Vagina (tissue), 2 donors: ENCODE measurements around the gene ZSCAN21. TPM values are rescaled to one million over a fixed set of nuclear protein-coding genes. Genes with fewer than 3 reads are reported as not detected.

Source experiments
- DNase-seq, 2 donors: peaks; one replicate each; pipeline ENCODE4 v3.0.0-alpha.2; 2017; ENCODE audit errors: extremely low spot score in 2 of 2
- H3K27ac ChIP-seq: fragments of 200-600 bp; sonication (generic); one replicate; pipeline ENCODE4 v1.5.1; 2019
- H3K27me3 ChIP-seq: fragments of 200-600 bp; sonication (generic); one replicate; pipeline ENCODE4 v1.5.1; 2019
- H3K36me3 ChIP-seq, 2 donors: fragments of 200-600 bp; sonication (generic); one replicate each; pipeline ENCODE4 v1.5.1; 2017 to 2019
- H3K4me1 ChIP-seq: fragments of 200-600 bp; sonication (generic); one replicate; pipeline ENCODE4 v1.5.1; 2019
- H3K4me3 ChIP-seq, 2 donors: fragments of 200-600 bp; sonication (generic); 1 replicate in 1 of 2; 2 replicates in 1 of 2; pipeline ENCODE4 v1.5.1; 2016 to 2019
- H3K9me3 ChIP-seq: fragments of 200-600 bp; sonication (generic); one replicate; pipeline ENCODE4 v1.5.1; 2019
- POLR2A ChIP-seq, 2 donors: fragments of 450-650 bp; IDR thresholded peaks; one replicate each; pipeline ENCODE4 v1.6.1; 2017; ENCODE audit warnings: antibody characterized with exemption in 2 of 2, mild to moderate bottlenecking in 2 of 2, moderate library complexity in 2 of 2
- POLR2AphosphoS5 ChIP-seq, 2 donors: sonication (generic); formaldehyde crosslinking; IDR thresholded peaks; one replicate each; pipeline ENCODE4 v1.9.0; 2017; ENCODE audit warnings: antibody characterized with exemption in 2 of 2, mild to moderate bottlenecking in 2 of 2, low read depth in 1 of 2; ENCODE audit not compliant: insufficient read depth in 1 of 2
- intact Hi-C: fragments of 100-400 bp; cut with DNase I; formaldehyde crosslinking; loops from one replicate; pipeline ENCODE4 v1.15.1; 2023
- total RNA-seq: library from RNA; depleted of rRNA; stranded (reverse); fragments of >200 nt; gene quantifications from one replicate; pipeline ENCODE4 v1.2.3, GENCODE V29; 2016
- TF ChIP-seq, protein P1 (sequence below), 3 experiments: fragments of 450-650 bp in 2 of 3; fragments of 200-600 bp in 1 of 3; sonication (generic) in 1 of 3; IDR thresholded peaks; one replicate each; pipeline ENCODE4 v1.5.1; 2017 to 2019; ENCODE audit warnings: antibody characterized with exemption in 3 of 3, mild to moderate bottlenecking in 2 of 3, moderate library complexity in 2 of 3

Gene ZSCAN21
- total RNA-seq, 1 donor from 2014 or later = 19.9 TPM

DNA sequence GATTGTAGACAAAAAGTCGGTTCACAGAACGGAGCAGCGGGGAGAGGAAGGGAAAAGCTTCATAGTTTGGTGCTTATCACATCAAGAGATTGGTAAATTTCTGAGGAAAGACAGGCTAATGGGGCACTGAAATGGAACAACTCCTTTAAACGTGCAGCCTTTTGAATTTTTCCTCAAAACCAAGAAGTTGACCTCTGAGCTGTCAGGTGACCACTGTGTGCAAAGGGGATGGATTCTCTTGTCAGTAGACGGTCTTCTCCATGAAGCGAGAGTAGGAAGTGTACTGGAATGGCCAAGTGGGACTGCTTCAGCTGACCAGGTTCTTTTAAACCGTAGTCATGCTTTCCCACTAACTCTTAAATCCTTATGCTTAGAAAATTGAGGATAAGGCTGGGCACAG, 11.2 kb upstream of the ZSCAN21 start:
- DNase-seq = no peak
- H3K9me3 ChIP-seq = no peaks in the 10 kb centered on the region
- no peak for TF ChIP-seq POLR2AphosphoS5 (IDR thresholded peaks at IDR 0.05; ENCODE audit: insufficient read depth in 1 of 2, low read depth in 1 of 2)
- no peak for TF ChIP-seq POLR2A (IDR thresholded peaks at IDR 0.05)
- peaks cover 7% of the 10 kb centered on the region for H3K4me1 ChIP-seq
- H3K36me3 ChIP-seq = peaks cover 0 to 28% of the 10 kb centered on the region in 2 donors
- no peak overlapping the region for H3K27ac ChIP-seq
- intact Hi-C loops = no loop called here
- H3K4me3 ChIP-seq = no peak overlapping the region
- H3K27me3 ChIP-seq = no peaks in the 10 kb centered on the region

GRCh38 chr7:100040575-100040974, 9.0 kb upstream of the ZSCAN21 start:
- Histone ChIP-seq H3K4me3 (no peak overlapping the region), H3K4me1 (peaks cover 7% of the 10 kb centered on the region), H3K27me3 (no peaks in the 10 kb centered on the region), H3K36me3 (peaks cover 0 to 5% of the 10 kb centered on the region in 2 donors), H3K27ac (no peak overlapping the region), H3K9me3 (no peaks in the 10 kb centered on the region)
- intact Hi-C loops = no loop called here
- TF ChIP-seq, protein P1, sequence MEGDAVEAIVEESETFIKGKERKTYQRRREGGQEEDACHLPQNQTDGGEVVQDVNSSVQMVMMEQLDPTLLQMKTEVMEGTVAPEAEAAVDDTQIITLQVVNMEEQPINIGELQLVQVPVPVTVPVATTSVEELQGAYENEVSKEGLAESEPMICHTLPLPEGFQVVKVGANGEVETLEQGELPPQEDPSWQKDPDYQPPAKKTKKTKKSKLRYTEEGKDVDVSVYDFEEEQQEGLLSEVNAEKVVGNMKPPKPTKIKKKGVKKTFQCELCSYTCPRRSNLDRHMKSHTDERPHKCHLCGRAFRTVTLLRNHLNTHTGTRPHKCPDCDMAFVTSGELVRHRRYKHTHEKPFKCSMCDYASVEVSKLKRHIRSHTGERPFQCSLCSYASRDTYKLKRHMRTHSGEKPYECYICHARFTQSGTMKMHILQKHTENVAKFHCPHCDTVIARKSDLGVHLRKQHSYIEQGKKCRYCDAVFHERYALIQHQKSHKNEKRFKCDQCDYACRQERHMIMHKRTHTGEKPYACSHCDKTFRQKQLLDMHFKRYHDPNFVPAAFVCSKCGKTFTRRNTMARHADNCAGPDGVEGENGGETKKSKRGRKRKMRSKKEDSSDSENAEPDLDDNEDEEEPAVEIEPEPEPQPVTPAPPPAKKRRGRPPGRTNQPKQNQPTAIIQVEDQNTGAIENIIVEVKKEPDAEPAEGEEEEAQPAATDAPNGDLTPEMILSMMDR (IDR thresholded peaks at IDR 0.05) = no peak
- TF ChIP-seq POLR2AphosphoS5 (IDR thresholded peaks at IDR 0.05; ENCODE audit: insufficient read depth in 1 of 2, low read depth in 1 of 2) (no peak), POLR2A (IDR thresholded peaks at IDR 0.05) (no peak)
- DNase-seq = no peak

DNA sequence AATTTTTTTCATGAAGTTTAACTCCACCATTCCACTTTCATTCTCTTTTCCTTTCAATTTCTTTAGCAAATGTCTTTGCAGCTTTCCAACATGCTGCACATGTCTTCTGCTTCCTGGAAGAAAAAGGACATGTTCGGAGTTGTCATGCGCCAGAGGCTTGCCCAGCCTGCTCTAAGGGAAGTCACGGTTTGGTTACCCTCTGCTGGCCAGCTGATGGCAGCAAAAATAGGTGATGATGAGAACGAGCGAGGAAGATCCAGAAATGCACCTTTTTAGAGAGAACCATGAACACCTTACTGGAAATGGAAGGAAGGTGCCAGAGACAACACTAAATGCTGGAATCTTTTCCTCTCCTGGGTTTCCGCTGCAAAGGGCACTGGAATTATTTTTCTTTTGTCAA, 4.9 kb upstream of the ZSCAN21 start:
- DNase-seq = no peak
- intact Hi-C loops = no loop called here
- no peaks in the 10 kb centered on the region for H3K27me3 ChIP-seq

GRCh38 chr7:100048680-100049079, 894 bp upstream of the ZSCAN21 start:
- H3K27ac ChIP-seq = no peak overlapping the region
- intact Hi-C loops = loop anchor here (1.0 kb wide), 1 partner anchor 33 kb away; the partner anchor contains the start of gene ZKSCAN1

More for the DNA sequence above, 4.9 kb upstream of the ZSCAN21 start:
- TF ChIP-seq POLR2A (IDR thresholded peaks at IDR 0.05) (no peak), POLR2AphosphoS5 (IDR thresholded peaks at IDR 0.05; ENCODE audit: insufficient read depth in 1 of 2, low read depth in 1 of 2) (peak in 1 of 2 donors; percentile 69)
- TF ChIP-seq, protein P1 (IDR thresholded peaks at IDR 0.05) = no peak
- H3K9me3 ChIP-seq = no peaks in the 10 kb centered on the region
- no peak overlapping the region for H3K27ac ChIP-seq
- H3K36me3 ChIP-seq = no peaks in the 10 kb centered on the region
- peaks cover 15% of the 10 kb centered on the region for H3K4me1 ChIP-seq
- no peak overlapping the region for H3K4me3 ChIP-seq

GRCh38 chr7:100051611-100052010, 2.0 kb downstream of the ZSCAN21 start:
- Histone ChIP-seq H3K27me3 (no peaks in the 10 kb centered on the region), H3K4me1 (peaks cover 40% of the 10 kb centered on the region), H3K36me3 (no peaks in the 10 kb centered on the region), H3K9me3 (no peaks in the 10 kb centered on the region), H3K4me3 (no peak overlapping the region), H3K27ac (no peak overlapping the region)
- DNase-seq = no peak
- intact Hi-C loops = no loop called here
- no peak for TF ChIP-seq POLR2A (IDR thresholded peaks at IDR 0.05)
- TF ChIP-seq, protein P1 (IDR thresholded peaks at IDR 0.05) = no peak
- TF ChIP-seq POLR2AphosphoS5 (IDR thresholded peaks at IDR 0.05; ENCODE audit: insufficient read depth in 1 of 2, low read depth in 1 of 2) = no peak

More at GRCh38 chr7:100048680-100049079, 894 bp upstream of the ZSCAN21 start:
- no peaks in the 10 kb centered on the region for H3K27me3 ChIP-seq
- no peak for DNase-seq
- no peak for TF ChIP-seq POLR2A (IDR thresholded peaks at IDR 0.05)
- TF ChIP-seq POLR2AphosphoS5 (IDR thresholded peaks at IDR 0.05; ENCODE audit: insufficient read depth in 1 of 2, low read depth in 1 of 2) = no peak
- TF ChIP-seq, protein P1 (IDR thresholded peaks at IDR 0.05) = no peak
- H3K9me3 ChIP-seq = no peaks in the 10 kb centered on the region
- peaks cover 33% of the 10 kb centered on the region for H3K4me1 ChIP-seq
- no peaks in the 10 kb centered on the region for H3K36me3 ChIP-seq
- H3K4me3 ChIP-seq = no peak overlapping the region
